GM18502 (cell line): ENCODE measurements around the gene INF2.

Experiments
- ATAC-seq: cut with Tn5 transposase; IDR thresholded peaks from one replicate; pipeline ENCODE4 v1.9.1; 2021; ENCODE audit warnings: mild to moderate bottlenecking; ENCODE audit not compliant: unreplicated experiment, poor library complexity

Gene INF2

GRCh38 chr14:104731320-104732294, 42.2 kb downstream of the INF2 start:
- no peak for ATAC-seq

DNA sequence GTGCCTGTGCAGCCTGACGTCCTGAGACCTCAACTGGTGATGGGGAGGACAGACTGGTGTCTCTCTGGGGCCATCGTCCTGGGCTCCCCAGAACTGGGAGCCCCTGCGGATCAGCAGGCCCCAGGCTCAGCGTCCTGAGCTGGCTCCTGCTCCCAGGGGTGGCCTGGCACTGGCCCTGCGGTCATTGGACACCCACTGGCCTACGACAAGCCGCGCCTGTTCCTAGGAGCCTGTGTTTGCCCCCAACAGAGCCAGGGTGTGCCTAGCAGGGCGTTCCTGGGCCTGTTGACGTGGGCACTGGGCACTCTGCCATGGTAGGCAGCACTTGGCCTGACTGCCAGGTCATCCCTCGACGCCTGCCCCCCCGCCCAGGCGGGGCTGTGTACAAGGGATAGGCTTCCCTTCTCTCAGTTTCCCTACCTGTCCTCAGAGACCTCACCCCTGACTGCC, 43.0 kb downstream of the INF2 start:
- no peak for ATAC-seq

GRCh38 chr14:104732931-104733681, 43.7 kb downstream of the INF2 start:
- ATAC-seq, result no peak

DNA sequence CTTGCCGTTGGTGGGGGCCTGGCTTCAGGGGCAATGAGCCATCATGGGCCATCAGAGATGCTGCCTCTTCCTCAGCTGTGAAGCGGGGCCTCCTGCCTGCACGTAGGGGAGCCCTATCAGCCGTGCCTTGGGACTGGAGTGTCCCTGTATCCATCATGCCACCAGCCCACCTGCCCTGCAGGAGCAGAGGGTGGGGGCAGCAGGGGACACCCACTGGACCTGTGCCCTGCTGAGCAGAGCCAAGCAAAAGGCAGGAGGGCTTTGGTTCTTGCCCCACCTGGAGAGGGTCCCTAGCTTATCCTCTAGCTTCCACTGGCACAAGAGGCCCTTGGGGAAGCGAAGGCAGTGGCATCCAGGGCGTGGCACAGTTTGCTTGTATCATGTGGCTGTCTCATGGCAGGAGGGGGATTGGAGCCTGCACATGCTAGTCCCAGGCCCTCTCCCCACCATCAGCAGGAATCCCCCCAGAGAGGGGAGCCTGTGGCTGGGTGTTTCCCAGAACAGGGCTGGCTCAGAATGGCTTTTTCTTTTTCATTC, 44.7 kb downstream of the INF2 start:
- ATAC-seq, result no peak

- no peak for ATAC-seq
Observed at GRCh38 chr14:104734601-104734990, 45.2 kb downstream of the INF2 start.

- no peak for ATAC-seq
Observed at GRCh38 chr14:104734991-104735779, 45.8 kb downstream of the INF2 start.

GRCh38 chr14:104735830-104736642, 46.6 kb downstream of the INF2 start:
- no peak for ATAC-seq

DNA sequence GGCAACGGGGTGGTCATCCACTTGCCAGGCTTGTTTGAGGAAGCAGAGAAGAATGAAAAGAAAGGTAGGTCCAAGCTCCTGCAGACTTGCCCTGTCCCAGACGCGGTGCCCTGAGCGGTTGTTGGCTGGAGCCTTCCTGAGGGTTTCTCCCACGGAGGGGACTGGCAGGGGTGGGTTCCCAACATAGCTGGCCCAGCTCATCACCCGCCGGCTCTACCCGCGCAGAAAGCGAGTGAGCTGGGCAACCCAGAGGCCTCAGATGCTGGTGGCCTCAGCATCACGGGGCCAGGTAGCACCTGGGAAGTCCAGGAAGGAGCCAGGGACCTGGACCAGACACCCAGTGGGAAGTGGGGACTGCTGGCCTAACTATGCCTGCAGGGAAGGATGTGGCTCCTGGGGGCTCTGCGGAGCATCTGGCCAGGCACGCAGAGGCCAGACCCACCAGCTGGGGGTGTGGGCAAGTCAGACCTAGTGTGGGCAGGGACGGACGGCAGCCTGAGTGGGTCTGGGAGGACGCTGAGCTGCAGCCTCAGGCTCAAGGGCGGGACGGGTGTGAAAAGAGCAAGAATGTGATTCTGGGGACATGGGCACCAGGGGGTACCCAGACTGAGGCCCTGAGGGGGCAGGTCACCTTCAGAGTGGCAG, 49.1 kb downstream of the INF2 start:
- no peak for ATAC-seq

DNA sequence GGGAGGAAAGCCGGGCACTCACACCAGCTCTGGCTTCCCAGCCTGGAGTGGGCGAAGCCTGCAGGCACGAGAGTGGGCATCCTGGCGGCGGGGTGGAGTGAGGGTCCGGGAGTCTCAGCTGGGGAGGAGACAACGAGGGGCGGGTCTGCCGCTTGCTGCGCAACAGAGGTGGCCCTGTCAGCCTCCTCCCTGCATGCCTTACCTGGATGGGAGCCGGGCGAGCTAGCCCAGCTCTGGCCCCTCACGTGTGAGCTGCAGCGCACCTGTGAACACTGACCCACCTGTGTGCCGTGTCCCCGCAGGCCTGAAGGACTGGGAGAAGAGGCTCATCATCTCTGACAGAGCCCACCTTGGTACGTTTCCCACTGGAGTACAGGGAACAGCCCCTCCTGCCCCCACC, 49.6 kb downstream of the INF2 start:
- no peak for ATAC-seq

GRCh38 chr14:104739546-104740516, 50.4 kb downstream of the INF2 start:
- ATAC-seq, result no peak

DNA sequence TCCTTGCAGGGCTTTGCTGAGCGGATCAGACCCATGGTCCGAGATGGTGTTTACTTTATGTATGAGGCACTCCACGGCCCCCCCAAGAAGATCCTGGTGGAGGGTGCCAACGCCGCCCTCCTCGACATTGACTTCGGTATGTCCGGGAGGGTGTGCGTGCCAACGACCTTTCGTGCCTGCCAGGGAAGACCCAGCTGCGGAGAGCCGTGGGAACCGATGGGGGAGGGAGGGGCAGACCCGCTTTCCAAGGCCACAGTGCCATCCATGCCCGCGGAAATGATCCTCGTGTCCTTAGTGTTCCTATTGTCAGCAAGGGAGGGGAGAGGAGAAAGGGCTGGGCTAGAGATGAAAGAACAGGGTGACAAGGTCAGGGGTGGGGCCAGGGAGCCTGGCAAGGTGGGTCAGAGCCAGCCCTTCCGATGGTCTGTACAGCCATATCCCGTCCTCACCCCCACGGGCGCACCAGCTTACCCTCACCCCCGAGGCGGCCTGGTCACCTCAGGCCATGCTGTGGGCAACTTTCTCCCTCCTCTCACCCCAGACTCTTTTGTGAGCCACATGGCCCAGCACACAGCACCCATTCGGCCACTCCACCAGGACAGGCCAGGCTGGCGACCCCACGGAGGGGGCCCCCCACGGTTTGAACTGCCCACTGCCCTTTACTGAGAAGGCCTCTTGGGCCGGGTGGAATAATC, 51.8 kb downstream of the INF2 start:
- ATAC-seq, result no peak

GRCh38 chr14:104741803-104742251, 52.4 kb downstream of the INF2 start:
- ATAC-seq, result no peak

DNA sequence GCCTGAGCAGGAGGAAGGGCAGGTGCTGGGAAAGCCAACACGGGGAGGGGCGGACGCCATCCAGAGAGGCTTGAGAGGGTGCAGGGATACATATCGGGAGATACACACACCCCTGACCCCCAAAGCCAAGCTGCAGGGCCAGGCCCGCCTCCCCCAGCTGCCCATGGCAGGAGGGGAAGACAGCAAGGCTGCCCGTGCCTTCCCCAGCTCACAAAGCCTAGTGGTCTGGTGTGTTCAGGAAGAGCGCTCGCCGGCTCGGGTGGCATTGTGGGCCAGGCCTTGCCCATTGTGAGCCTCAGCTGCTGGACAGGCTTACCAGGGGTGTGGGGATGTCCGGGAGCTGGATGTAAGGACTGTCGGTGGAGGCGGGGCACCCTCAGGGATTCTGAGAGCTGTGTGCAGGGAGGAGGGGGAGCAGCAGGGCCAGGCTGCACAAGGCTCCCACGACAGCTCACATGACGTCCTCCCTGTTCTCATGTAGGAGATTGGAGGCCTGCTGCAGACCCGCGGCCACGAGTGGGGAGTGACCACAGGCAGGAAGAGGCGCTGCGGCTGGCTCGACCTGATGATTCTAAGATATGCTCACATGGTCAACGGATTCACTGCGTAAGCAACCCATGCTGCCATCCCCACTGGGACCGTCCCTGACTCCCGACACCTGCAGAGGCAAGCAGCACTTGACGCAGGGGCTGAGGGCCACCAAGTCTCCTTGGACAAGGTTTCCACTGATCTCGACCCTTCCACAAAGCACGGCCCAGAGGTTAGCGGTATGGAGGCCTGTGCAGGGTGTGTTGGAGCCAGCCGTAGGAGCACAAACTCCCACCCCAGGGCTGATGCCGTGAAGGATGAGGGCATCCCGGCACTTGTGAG, 53.4 kb downstream of the INF2 start:
- ATAC-seq, result no peak

DNA sequence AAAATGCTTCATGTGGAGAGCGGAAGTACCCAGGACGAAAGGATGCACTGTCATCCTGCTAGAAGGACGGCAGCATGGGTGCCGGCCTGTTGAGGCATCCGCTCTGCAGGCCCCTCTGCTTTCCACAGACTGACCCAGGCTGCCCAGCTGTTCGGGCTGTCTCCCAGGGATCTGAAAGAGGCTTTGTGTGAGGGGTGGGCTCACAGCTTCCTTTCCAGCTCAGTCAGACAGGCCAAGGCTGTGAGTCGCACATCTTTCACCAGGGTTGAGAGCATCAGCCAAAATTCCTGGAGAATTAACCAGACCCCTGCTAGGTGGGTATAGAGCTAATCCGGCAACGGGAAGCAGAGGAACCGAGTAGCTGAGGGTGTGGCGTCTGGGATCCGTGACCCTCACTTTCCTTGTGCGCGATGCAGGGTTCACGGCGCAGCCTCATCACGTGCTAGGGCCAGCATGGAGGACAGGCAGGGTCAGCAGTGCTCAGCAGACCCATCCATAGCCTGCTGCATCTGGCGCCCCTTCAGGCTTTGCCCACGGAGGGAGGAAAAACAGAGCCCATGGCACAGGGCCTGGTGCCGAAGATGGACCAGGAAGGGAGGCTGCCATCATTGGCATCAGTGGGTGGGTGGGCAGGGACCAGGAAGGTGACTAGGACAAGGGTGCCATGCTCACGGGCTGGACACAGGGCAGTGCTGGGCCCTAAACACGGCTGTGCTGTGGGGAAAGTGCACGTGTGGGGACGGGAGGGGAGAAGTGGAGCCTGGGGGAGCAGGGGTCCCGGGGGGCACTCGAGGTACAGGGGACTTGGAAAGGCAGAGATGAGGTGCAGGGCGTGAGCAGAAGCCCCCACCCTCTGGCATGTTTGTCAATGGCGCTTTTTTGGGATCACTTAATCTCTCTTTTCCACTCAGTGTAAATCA, 54.3 kb downstream of the INF2 start:
- ATAC-seq, result no peak

DNA sequence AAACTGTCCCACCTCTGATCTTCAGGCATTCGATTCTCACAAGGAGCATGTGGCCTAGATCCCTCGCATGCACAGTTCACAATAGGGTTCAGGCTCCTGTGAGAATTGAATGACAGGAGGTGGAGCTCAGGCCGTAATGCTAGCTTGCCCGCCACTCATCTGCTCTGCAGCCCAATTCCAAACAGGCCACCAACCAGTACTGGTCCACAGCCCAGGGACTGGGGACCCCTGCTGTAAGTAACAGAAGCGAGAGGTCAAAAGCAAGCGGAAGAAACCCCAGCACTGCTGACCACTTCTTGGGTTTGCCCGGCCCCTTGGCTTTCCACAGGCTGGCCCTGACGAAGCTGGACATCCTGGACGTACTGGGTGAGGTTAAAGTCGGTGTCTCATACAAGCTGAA, 55.1 kb downstream of the INF2 start:
- ATAC-seq, result no peak
